ENCODE data around the gene MAST4. TPM values are rescaled to one million over a fixed set of nuclear protein-coding genes. Genes with fewer than 3 reads are reported as not detected.
"Not testable (repeated sequence)": the region's sequence is repeated elsewhere in the genome, so short reads cannot be mapped to it uniquely, and the experiment has no call there.

The MAST4 gene
- total RNA-seq, 1 experiment from 2014 or later = 10.9 TPM

GRCh38 chr5:67123819-67124218 lies 527.6 kb downstream of the MAST4 start:
- Mint-ChIP-seq H3K27ac (ENCODE audit: unreplicated experiment) (no peak overlapping the region), H3K9me3 (ENCODE audit: low read depth, unreplicated experiment) (no peaks in the 10 kb centered on the region), H3K36me3 (ENCODE audit: insufficient read depth, unreplicated experiment) (no peaks in the 10 kb centered on the region)

GRCh38 chr5:67124556-67124955 lies 528.4 kb downstream of the MAST4 start:
- no peaks in the 10 kb centered on the region for H3K9me3 Mint-ChIP-seq (ENCODE audit: low read depth, unreplicated experiment)
- no peaks in the 10 kb centered on the region for H3K27me3 Mint-ChIP-seq (ENCODE audit: unreplicated experiment)
- TF ChIP-seq CTCF (IDR thresholded peaks at IDR 0.05; ENCODE audit: unreplicated experiment) = no peak
- H3K36me3 Mint-ChIP-seq (ENCODE audit: insufficient read depth, unreplicated experiment) = no peaks in the 10 kb centered on the region
- no TSS peak for BruUV-seq (replicated peaks)
- no peak for DNase-seq
- no peak overlapping the region for H3K27ac Mint-ChIP-seq (ENCODE audit: unreplicated experiment)
- CTCF ChIA-PET = no interaction called here
- intact Hi-C loops (cut with micrococcal nuclease; ENCODE audit: unreplicated experiment) = no loop called here
- H3K4me1 Mint-ChIP-seq (ENCODE audit: low read depth, unreplicated experiment) = no peaks in the 10 kb centered on the region
- no peak overlapping the region for H3K4me3 Mint-ChIP-seq (ENCODE audit: low read depth, unreplicated experiment)

More at GRCh38 chr5:67123819-67124218, 527.6 kb downstream of the MAST4 start:
- CTCF ChIA-PET = no interaction called here
- Mint-ChIP-seq H3K4me3 (ENCODE audit: low read depth, unreplicated experiment) (no peak overlapping the region), H3K4me1 (ENCODE audit: low read depth, unreplicated experiment) (no peaks in the 10 kb centered on the region), H3K27me3 (ENCODE audit: unreplicated experiment) (no peaks in the 10 kb centered on the region)
- DNase-seq = no peak
- no peak for TF ChIP-seq CTCF (IDR thresholded peaks at IDR 0.05; ENCODE audit: unreplicated experiment)
- intact Hi-C loops (cut with micrococcal nuclease; ENCODE audit: unreplicated experiment) = no loop called here
- no TSS peak for BruUV-seq (replicated peaks)

- H3K27ac Mint-ChIP-seq (ENCODE audit: unreplicated experiment); BruUV-seq (replicated peaks); CTCF ChIA-PET: not testable (repeated sequence)
Observed at GRCh38 chr5:67127347-67127895, 531.2 kb downstream of the MAST4 start.

GRCh38 chr5:67129768-67130167 lies 533.6 kb downstream of the MAST4 start:
- no peak overlapping the region for H3K27ac Mint-ChIP-seq (ENCODE audit: unreplicated experiment)
- no peak for TF ChIP-seq CTCF (IDR thresholded peaks at IDR 0.05; ENCODE audit: unreplicated experiment)
- no peaks in the 10 kb centered on the region for H3K36me3 Mint-ChIP-seq (ENCODE audit: insufficient read depth, unreplicated experiment)
- H3K9me3 Mint-ChIP-seq (ENCODE audit: low read depth, unreplicated experiment) = no peaks in the 10 kb centered on the region
- H3K4me3 Mint-ChIP-seq (ENCODE audit: low read depth, unreplicated experiment) = no peak overlapping the region
- no TSS peak for BruUV-seq (replicated peaks)
- intact Hi-C loops (cut with micrococcal nuclease; ENCODE audit: unreplicated experiment) = no loop called here
- CTCF ChIA-PET = interaction anchor here (0.5 to 0.6 kb wide), 2 partner anchors 11 to 18 kb away, joined by 3 read pairs; no protein-coding TSS in a partner anchor
- no peaks in the 10 kb centered on the region for H3K4me1 Mint-ChIP-seq (ENCODE audit: low read depth, unreplicated experiment)
- H3K27me3 Mint-ChIP-seq (ENCODE audit: unreplicated experiment) = no peaks in the 10 kb centered on the region
- DNase-seq = no peak

More at GRCh38 chr5:67127347-67127895, 531.2 kb downstream of the MAST4 start:
- intact Hi-C loops (cut with micrococcal nuclease; ENCODE audit: unreplicated experiment); H3K9me3 Mint-ChIP-seq (ENCODE audit: low read depth, unreplicated experiment); H3K27me3 Mint-ChIP-seq (ENCODE audit: unreplicated experiment); H3K36me3 Mint-ChIP-seq (ENCODE audit: insufficient read depth, unreplicated experiment); H3K4me1 Mint-ChIP-seq (ENCODE audit: low read depth, unreplicated experiment); DNase-seq; H3K4me3 Mint-ChIP-seq (ENCODE audit: low read depth, unreplicated experiment): not testable (repeated sequence)

- no peak overlapping the region for H3K4me3 Mint-ChIP-seq (ENCODE audit: low read depth, unreplicated experiment)
- H3K4me1 Mint-ChIP-seq (ENCODE audit: low read depth, unreplicated experiment) = no peaks in the 10 kb centered on the region
- no peaks in the 10 kb centered on the region for H3K36me3 Mint-ChIP-seq (ENCODE audit: insufficient read depth, unreplicated experiment)
- H3K9me3 Mint-ChIP-seq (ENCODE audit: low read depth, unreplicated experiment) = no peaks in the 10 kb centered on the region
- H3K27ac Mint-ChIP-seq (ENCODE audit: unreplicated experiment) = no peak overlapping the region
- CTCF ChIA-PET = no interaction called here
- no peak for DNase-seq
- intact Hi-C loops (cut with micrococcal nuclease; ENCODE audit: unreplicated experiment) = no loop called here
- TF ChIP-seq CTCF (IDR thresholded peaks at IDR 0.05; ENCODE audit: unreplicated experiment) = no peak
- no TSS peak for BruUV-seq (replicated peaks)
- H3K27me3 Mint-ChIP-seq (ENCODE audit: unreplicated experiment) = no peaks in the 10 kb centered on the region
Observed at GRCh38 chr5:67133217-67133616, 537.0 kb downstream of the MAST4 start.
